Activated CD4-positive, alpha-beta T cell treated with anti-CD3 and anti-CD28 coated beads for 4 hours (primary cell): ENCODE data around the gene IL17REL.

Experiments
- DNase-seq, 2 donors: peaks; one replicate each; pipeline ENCODE4 v3.0.0-alpha.2; 2020

Gene IL17REL

GRCh38 chr22:50012211-50013181, at the start of gene IL17REL:
Gene IL17REL (minus strand): TSS chr22:50012765. CDS start chr22:50012646, 119 bp downstream.
- no peak for DNase-seq

- no peak for DNase-seq
These were observed 49.3 kb upstream of the IL17REL start for GRCh38 chr22:50061824-50062355.

DNA sequence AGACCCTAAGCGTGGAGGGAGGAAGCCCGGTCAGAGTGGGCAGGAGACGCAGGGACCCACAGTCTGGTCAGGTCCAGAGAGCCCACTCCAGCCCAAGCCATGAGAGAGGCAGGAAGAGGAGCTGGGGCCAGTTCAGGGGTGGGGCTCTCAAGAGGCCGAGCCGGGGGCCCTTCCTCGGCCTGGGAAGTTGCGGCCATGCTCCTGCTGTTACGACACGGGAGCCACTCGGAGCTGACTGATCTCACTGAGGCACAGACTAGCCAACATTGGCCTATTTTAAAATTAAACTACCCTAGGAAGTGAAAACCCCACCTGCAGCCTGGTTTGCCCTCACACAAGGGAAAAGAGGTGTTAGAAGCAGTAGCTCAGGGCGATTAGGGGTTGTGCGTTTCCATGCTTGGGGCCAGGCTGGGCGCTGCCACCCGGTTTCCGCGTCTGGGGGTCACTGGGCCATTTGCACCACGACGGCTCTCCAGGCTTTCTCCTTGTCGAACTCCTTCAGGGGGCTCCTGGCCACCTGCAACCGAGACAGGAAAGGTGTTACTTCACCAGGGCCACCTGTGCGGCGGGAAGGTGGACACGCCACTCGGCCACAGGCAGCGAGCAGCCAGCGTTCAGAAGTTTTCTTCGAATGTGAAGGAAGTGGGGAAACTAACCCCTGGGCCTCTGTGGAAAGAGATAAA, 48.7 kb upstream of the IL17REL start:
- DNase-seq, result no peak

DNA sequence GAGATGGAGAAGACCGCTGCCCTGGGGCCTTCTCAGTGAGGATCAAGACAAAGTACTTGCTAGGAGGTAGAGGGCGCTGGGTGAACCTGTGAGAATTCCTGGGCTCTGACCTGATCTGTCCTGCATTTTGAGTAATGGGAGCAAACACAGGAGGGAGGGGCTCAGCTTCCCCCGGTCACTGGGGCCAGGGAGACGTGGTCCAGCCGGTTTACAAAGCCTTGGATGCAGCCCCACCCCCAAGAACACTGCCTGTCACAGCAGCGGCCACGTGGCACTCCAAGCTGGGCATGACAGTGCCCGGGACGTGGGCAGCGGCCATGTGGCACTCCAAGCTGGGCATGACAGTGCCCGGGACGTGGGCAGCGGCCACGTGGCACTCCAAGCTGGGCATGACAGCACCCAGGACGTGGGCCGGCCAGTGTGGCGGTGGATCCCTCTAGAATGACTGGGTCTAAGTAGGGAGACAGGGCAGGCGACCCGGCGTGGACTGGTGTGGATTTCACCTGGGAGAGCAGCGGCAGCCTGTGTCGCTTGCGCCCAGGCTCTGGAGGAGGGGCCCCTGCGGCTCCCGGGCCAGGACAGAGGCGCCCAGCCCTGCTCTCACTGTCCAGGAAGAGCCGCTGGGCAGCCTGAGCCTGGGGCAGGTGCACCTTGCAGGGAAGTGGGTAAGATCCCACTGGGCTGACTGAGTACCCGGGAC, 48.0 kb upstream of the IL17REL start:
- DNase-seq, result no peak

GRCh38 chr22:50059881-50060262, 47.3 kb upstream of the IL17REL start:
- DNase-seq, result no peak

GRCh38 chr22:50058906-50059880, 46.6 kb upstream of the IL17REL start:
- DNase-seq, result no peak

DNA sequence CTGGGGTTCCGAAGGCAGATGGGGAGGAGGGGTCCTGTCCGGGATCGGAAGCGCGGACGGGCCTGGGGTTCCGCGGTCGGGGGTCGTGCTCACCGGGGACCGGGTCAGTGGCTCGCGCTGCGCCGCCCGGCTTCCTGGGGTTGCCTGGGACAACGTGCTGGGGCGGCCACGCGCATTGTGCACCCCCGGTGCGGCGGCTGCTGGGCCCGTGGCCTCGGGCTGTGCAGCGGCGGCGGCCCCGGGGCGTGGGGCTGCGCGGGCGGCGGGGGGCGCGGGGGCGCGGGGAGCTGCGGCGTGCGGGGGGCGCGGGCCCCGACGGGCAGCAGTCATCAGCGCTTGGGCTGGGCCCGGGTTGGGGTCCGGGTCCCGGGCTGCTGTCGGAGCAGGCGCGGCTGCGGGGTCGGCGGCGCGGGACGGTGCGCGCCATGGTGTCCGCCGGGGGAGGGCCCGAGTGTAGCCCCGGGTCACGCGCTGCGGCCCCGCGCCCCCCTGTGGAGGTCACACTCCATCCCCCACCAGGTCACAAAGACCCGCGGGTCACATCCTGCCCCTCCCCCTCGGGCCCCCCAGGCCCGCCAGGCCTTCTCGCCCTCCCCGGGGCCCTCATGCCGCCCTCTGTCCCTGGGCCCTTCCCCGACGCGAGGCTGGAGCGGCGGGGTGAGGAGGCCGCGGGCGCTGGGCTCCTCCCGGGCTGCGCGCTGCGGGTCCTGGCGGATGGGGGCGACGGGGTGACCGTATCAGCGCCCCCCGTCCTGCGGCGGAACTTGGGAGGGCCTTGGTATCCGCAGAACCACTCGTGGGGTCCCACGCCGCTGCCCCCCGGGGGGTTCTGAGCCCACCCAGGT, 45.7 kb upstream of the IL17REL start, which contains the start of gene TTLL8:
Gene TTLL8 (minus strand): TSS at position 238 of the 845 bp plus-strand sequence.
- no peak for DNase-seq

DNA sequence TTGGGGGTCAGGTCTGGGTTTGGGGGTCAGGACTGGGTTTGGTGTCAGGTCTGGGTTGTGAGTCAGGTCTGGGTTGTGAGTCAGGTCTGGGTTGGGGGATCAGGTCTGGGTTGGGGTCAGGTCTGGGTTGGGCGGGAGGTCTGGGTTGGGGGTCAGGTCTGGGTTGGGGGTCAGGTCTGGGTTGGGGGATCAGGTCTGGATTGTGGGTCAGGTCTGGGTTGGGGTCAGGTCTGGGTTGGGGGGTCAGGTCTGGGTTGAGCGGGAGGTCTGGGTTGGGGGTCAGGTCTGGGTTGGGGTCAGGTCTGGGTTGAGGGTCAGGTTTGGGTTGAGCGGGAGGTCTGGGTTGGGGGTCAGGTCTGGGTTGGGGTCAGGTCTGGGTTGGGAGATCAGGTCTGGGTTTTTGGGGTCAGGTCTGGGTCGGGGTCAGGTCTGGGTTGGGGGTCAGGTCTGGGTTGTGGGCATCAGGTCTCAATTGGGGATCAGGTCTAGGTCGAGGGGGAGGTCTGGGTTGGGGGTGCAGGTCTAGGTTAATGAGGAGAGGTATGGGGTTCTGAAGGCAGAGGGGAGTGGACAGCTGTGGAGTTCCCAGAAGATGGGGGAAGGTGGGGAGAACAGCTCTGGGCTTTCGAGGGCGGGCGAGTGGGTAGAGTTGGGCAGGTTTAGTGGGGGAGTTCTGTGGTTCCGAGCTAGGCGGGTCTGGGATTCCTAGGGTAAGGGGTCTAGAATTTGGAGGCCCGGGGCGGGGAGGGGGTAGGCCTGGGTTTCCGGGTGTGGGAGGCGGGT, 44.9 kb upstream of the IL17REL start:
- no peak for DNase-seq

DNA sequence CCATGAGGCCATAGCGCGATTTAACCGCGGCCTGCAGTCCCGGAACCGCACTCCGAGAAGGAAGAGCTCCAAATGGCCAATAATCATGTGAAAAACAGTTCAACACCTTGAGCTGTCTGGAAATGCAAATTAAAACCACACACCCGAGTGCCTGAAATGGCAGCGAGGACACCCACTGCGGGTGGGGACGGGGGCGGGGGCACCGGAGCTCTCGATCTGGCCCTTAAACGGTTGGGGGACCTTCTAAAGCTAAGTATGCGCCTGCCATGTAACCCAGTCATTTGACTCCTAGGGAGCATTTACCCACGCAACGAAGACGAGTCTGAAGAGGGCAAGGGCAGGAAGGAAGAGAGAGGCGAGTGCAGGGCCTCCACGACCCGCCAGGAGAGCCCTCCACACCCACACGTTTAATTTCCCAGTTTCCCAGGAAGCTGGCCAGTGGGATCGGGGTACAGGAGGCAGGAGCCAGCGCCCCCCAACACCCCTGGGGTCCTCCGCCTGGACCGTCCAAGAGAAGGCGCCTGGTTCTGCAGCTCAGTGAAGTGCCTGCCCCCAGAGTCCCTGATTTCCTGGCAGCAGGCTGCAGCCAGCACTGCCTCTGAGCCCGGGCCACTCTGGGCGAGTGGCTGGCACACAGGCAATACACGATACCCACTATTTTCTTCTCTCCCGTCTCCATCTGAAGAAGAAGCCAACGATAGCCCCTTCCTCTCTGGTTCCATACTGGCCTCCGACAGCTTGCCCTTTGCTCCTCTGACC, 43.8 kb upstream of the IL17REL start:
- DNase-seq, result no peak

- DNase-seq, result no peak
These were observed 41.3 kb upstream of the IL17REL start for GRCh38 chr22:50053861-50054260.

DNA sequence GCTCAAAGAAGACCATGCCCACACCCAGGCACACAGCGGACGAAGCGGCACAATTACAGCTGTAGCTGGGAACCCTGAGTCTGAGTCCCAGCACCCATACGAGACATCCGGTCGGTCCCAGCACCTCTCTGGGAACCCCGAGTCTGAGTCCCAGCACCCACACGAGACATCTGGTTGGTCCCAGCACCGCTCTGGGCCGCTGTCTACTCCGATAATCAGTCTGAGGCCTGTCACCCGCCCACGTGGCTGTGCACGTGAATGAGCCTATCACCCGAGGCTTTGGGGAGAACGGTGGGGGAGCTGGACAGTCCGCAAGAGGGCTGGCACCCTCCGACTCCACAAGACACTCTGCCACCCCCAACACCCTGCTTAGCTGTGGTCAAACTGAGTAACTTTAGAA, 39.4 kb upstream of the IL17REL start:
- no peak for DNase-seq

GRCh38 chr22:50049299-50050195, 37.0 kb upstream of the IL17REL start:
- DNase-seq, result no peak

DNA sequence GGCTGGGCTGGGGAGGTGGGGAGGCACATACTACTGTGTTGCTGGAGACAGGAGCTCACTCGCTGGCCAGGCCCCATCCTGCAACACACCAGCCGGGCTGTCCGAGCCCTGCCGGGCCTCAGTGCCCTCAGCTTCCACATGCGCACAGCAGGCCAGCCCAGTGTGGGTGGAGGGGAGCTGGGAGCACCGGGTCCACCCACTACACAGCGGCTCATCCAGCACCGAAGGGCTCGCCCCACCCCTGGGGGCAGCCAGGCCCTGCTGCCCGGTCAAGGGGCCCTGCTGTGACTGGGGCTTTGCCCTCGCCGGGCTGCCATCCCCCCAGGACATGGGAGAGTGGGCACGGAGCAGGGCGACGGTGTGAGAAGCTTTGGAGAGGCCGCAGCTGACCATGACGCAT, 36.3 kb upstream of the IL17REL start:
- no peak for DNase-seq

GRCh38 chr22:50048061-50048765, 35.6 kb upstream of the IL17REL start:
- no peak for DNase-seq

DNA sequence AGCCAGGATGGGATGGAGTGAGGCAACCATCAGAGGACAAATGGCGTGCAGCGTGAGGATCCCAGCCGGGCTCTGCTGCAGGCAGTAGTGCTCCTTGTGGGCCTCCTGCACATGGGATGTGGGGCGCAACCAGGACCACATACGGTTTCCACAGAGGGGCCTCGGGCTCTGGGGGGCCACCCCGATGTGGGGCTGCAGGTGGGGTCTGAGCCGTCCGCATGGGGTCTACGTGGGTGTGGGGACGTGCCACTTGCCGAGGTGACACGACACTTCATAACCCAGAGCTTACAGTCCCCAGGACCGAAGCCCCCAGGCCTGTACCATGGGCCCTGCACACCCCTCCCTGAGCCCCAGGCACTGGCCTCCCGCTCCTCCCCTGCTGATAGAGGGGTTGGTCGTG, 34.8 kb upstream of the IL17REL start:
- DNase-seq, result no peak

GRCh38 chr22:50046481-50047245, 34.1 kb upstream of the IL17REL start:
- DNase-seq, result no peak

DNA sequence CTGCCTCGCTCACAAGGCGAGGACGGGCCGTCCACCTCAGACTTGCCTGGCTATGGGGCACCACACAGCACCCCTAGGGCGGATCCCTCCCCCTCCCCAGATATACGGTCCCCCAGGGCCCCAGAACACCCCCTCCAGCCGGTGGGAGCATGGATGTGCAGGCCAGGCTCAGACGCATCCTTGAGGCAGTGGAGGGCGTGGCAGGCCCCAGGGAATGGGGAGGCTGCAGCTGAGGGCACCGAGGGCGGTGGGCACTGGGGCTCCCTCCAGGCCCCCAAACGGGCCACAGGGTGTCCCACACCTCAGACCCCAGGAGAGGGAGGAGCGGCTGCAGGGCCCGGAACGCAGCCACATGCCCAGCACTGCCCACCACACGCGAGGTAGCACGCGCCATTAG, 33.5 kb upstream of the IL17REL start:
- DNase-seq, result no peak
